Measurements from ENCODE around the gene ERICH6.

The ERICH6 gene

GRCh38 chr3:150703756-150704344 lies at the start of gene ERICH6:
ERICH6 (minus strand) TSS chr3:150703920; CDS start chr3:150703898, 22 bp downstream.
- peak; percentile 77 to 82 for DNase-seq (ENCODE audit: low read depth in 2 of 2)

- no peak for DNase-seq (ENCODE audit: low read depth in 2 of 2)
These were observed 48.1 kb upstream of the ERICH6 start for GRCh38 chr3:150751781-150752263.

- no peak for DNase-seq (ENCODE audit: low read depth in 2 of 2)
These were observed 45.5 kb upstream of the ERICH6 start for GRCh38 chr3:150749255-150749654.

- no peak for DNase-seq (ENCODE audit: low read depth in 2 of 2)
These were observed 44.9 kb upstream of the ERICH6 start for GRCh38 chr3:150748684-150749047.

GRCh38 chr3:150747886-150748683 lies 44.4 kb upstream of the ERICH6 start:
- no peak for DNase-seq (ENCODE audit: low read depth in 2 of 2)

- DNase-seq (ENCODE audit: low read depth in 2 of 2) = no peak
These were observed 43.3 kb upstream of the ERICH6 start for GRCh38 chr3:150746791-150747590.

- DNase-seq (ENCODE audit: low read depth in 2 of 2) = no peak
These were observed 42.1 kb upstream of the ERICH6 start for GRCh38 chr3:150745832-150746231.

- no peak for DNase-seq (ENCODE audit: low read depth in 2 of 2)
These were observed 41.1 kb upstream of the ERICH6 start for GRCh38 chr3:150744919-150745211.

GRCh38 chr3:150744041-150744918 lies 40.6 kb upstream of the ERICH6 start:
- DNase-seq (ENCODE audit: low read depth in 2 of 2) = no peak

GRCh38 chr3:150743508-150743907 lies 39.8 kb upstream of the ERICH6 start:
- DNase-seq (ENCODE audit: low read depth in 2 of 2) = no peak

- DNase-seq (ENCODE audit: low read depth in 2 of 2) = no peak
These were observed 39.0 kb upstream of the ERICH6 start for GRCh38 chr3:150742679-150743078.

GRCh38 chr3:150742141-150742523 lies 38.4 kb upstream of the ERICH6 start:
- no peak for DNase-seq (ENCODE audit: low read depth in 2 of 2)

GRCh38 chr3:150741497-150742140 lies 37.9 kb upstream of the ERICH6 start:
- no peak for DNase-seq (ENCODE audit: low read depth in 2 of 2)

GRCh38 chr3:150740733-150741496 lies 37.2 kb upstream of the ERICH6 start:
- DNase-seq (ENCODE audit: low read depth in 2 of 2) = peak; percentile 30 to 31

- DNase-seq (ENCODE audit: low read depth in 2 of 2) = no peak
These were observed 36.3 kb upstream of the ERICH6 start for GRCh38 chr3:150739877-150740645.

GRCh38 chr3:150739200-150739863 lies 35.6 kb upstream of the ERICH6 start:
- no peak for DNase-seq (ENCODE audit: low read depth in 2 of 2)

GRCh38 chr3:150738688-150739087 lies 35.0 kb upstream of the ERICH6 start:
- DNase-seq (ENCODE audit: low read depth in 2 of 2) = no peak

GRCh38 chr3:150737874-150738679 lies 34.4 kb upstream of the ERICH6 start:
- DNase-seq (ENCODE audit: low read depth in 2 of 2) = peak; percentile 49 to 52

Measured in stimulated activated CD4-positive, alpha-beta T cell treated with anti-CD3 and anti-CD28 coated beads, Interleukin-15, amount 100 ng/mL, for 48 hours (primary cell).